Fibroblast of lung (primary cell): ENCODE results near the gene GLIS1.

Source experiments
- CTCF ChIP-seq, 2 donors: IDR thresholded peaks in 1 of 2; conservative IDR thresholded peaks in 1 of 2; 1 replicate in 1 of 2; 2 replicates in 1 of 2; pipeline ENCODE4 v1.5.1; 2011 to 2012; ENCODE audit warnings: low read length in 2 of 2, control low read depth in 1 of 2, inconsistent platforms in 1 of 2, low read depth in 1 of 2, mild to moderate bottlenecking in 1 of 2
- EZH2 ChIP-seq: IDR thresholded peaks from 2 replicates; pipeline ENCODE4 v1.5.1; 2012; ENCODE audit warnings: low read length, control low read depth, mild to moderate bottlenecking; ENCODE audit errors: missing control alignments

- no peak for TF ChIP-seq CTCF (conservative IDR thresholded peaks at IDR 0.05 in 1 of 2, IDR thresholded peaks at IDR 0.05 in 1 of 2; ENCODE audit: low read depth in 1 of 2, low read length in 2 of 2)
- TF ChIP-seq EZH2: no peak
Observed at GRCh38 chr1:53543130-53543777, 195.7 kb downstream of the GLIS1 start.
